Astrocyte (in vitro differentiated cells and primary cell): ENCODE results near the gene METRNL.

Source experiments
- CTCF ChIP-seq: IDR thresholded peaks from 2 replicates; pipeline ENCODE4 v1.5.1; 2011; ENCODE audit warnings: low read depth, mild to moderate bottlenecking, inconsistent platforms, low read length, moderate library complexity; ENCODE audit not compliant: insufficient read depth
- EZH2 ChIP-seq: IDR thresholded peaks from 2 replicates; pipeline ENCODE4 v1.6.1; 2012; ENCODE audit warnings: mild to moderate bottlenecking, low read length, inconsistent platforms; ENCODE audit not compliant: insufficient read depth

- no peak for TF ChIP-seq EZH2
- TF ChIP-seq CTCF = no peak
These were observed 20.3 kb downstream of the METRNL start for GRCh38 chr17:83099570-83100181.
